ENCODE data around the gene TEX35. TPM values are rescaled to one million over a fixed set of nuclear protein-coding genes. Genes with fewer than 3 reads are reported as not detected.

Gene TEX35
- total RNA-seq, 2 donors from 2014 or later: not detected

- H3K9me3 Mint-ChIP-seq: no peaks in the 10 kb centered on the region
- peak overlapping the region; percentile 88 for H3K4me3 Mint-ChIP-seq
- Histone ChIP-seq H3K9me3 (ENCODE audit: control insufficient read depth, low read length) (no peaks in the 10 kb centered on the region), H3K4me1 (ENCODE audit: control insufficient read depth, insufficient read depth, low read length) (peaks cover 10% of the 10 kb centered on the region), H3K9ac (ENCODE audit: extremely low read depth, low read length, poor library complexity, severe bottlenecking) (no peak overlapping the region), H3K36me3 (ENCODE audit: control insufficient read depth, insufficient read depth, low read length) (no peaks in the 10 kb centered on the region), H3K4me3 (ENCODE audit: low read length) (peak overlapping the region; percentile 98), H3K27ac (ENCODE audit: low read depth, low read length) (no peak overlapping the region), H3K27me3 (ENCODE audit: control insufficient read depth, insufficient read depth, low read length, poor library complexity, severe bottlenecking) (no peaks in the 10 kb centered on the region)
- peaks cover 11% of the 10 kb centered on the region for H3K36me3 Mint-ChIP-seq (ENCODE audit: low read depth)
- WGBS, 2 experiments (ENCODE audit: insufficient coverage in 1 of 2, insufficient read length in 1 of 2): 86 to 97% methylated on average over 1 to 3 of the region's 5 CpGs
- peaks cover 29% of the 10 kb centered on the region for H3K4me1 Mint-ChIP-seq
- no peak overlapping the region for H3K27ac Mint-ChIP-seq
- TF ChIP-seq CTCF (conservative IDR thresholded peaks at IDR 0.05): no peak
- no peak for DNase-seq
- peaks cover 5% of the 10 kb centered on the region for H3K27me3 Mint-ChIP-seq (ENCODE audit: insufficient read depth)
These were observed 28.5 kb downstream of the TEX35 start for GRCh38 chr1:178541379-178541778.

GRCh38 chr1:178541829-178542553 lies 29.1 kb downstream of the TEX35 start:
- peak overlapping the region; percentile 98 for H3K4me3 ChIP-seq (ENCODE audit: low read length)
- no peaks in the 10 kb centered on the region for H3K9me3 ChIP-seq (ENCODE audit: control insufficient read depth, low read length)
- peak; percentile 82 for DNase-seq
- H3K4me1 ChIP-seq (ENCODE audit: control insufficient read depth, insufficient read depth, low read length): peaks cover 6% of the 10 kb centered on the region
- 1 to 12% methylated on average over 14 to 33 of the region's 33 CpGs for WGBS, 2 experiments (ENCODE audit: insufficient coverage in 1 of 2, insufficient read length in 1 of 2)
- H3K36me3 Mint-ChIP-seq (ENCODE audit: low read depth): peaks cover 13% of the 10 kb centered on the region
- peak overlapping the region; percentile 61 for H3K9ac ChIP-seq (ENCODE audit: extremely low read depth, low read length, poor library complexity, severe bottlenecking)
- peaks cover 23% of the 10 kb centered on the region for H3K4me1 Mint-ChIP-seq
- no peaks in the 10 kb centered on the region for H3K9me3 Mint-ChIP-seq
- H3K27me3 Mint-ChIP-seq (ENCODE audit: insufficient read depth): peaks cover 5% of the 10 kb centered on the region
- peak overlapping the region; percentile 88 for H3K4me3 Mint-ChIP-seq
- no peaks in the 10 kb centered on the region for H3K36me3 ChIP-seq (ENCODE audit: control insufficient read depth, insufficient read depth, low read length)
- TF ChIP-seq CTCF (conservative IDR thresholded peaks at IDR 0.05): no peak
- H3K27me3 ChIP-seq (ENCODE audit: control insufficient read depth, insufficient read depth, low read length, poor library complexity, severe bottlenecking): no peaks in the 10 kb centered on the region
- no peak overlapping the region for H3K27ac ChIP-seq (ENCODE audit: low read depth, low read length)
- peak overlapping the region; percentile 96 for H3K27ac Mint-ChIP-seq

GRCh38 chr1:178542554-178543289 lies 29.8 kb downstream of the TEX35 start:
- peak; percentile 97 for TF ChIP-seq CTCF (conservative IDR thresholded peaks at IDR 0.05)
- peak overlapping the region; percentile 61 for H3K9ac ChIP-seq (ENCODE audit: extremely low read depth, low read length, poor library complexity, severe bottlenecking)
- Mint-ChIP-seq H3K4me1 (peaks cover 16% of the 10 kb centered on the region), H3K9me3 (no peaks in the 10 kb centered on the region), H3K36me3 (ENCODE audit: low read depth) (peaks cover 16% of the 10 kb centered on the region), H3K27ac (peak overlapping the region; percentile 96), H3K4me3 (peak overlapping the region; percentile 88), H3K27me3 (ENCODE audit: insufficient read depth) (peaks cover 5% of the 10 kb centered on the region)
- H3K4me3 ChIP-seq (ENCODE audit: low read length): peak overlapping the region; percentile 98
- H3K36me3 ChIP-seq (ENCODE audit: control insufficient read depth, insufficient read depth, low read length): no peaks in the 10 kb centered on the region
- H3K9me3 ChIP-seq (ENCODE audit: control insufficient read depth, low read length): no peaks in the 10 kb centered on the region
- peak overlapping the region; percentile 91 for H3K27ac ChIP-seq (ENCODE audit: low read depth, low read length)
- peak; percentile 99 for DNase-seq
- H3K4me1 ChIP-seq (ENCODE audit: control insufficient read depth, insufficient read depth, low read length): no peaks in the 10 kb centered on the region
- 0% methylated on average over 7 to 63 of the region's 66 CpGs for WGBS, 2 experiments (ENCODE audit: insufficient coverage in 1 of 2, insufficient read length in 1 of 2)
- no peaks in the 10 kb centered on the region for H3K27me3 ChIP-seq (ENCODE audit: control insufficient read depth, insufficient read depth, low read length, poor library complexity, severe bottlenecking)
